Activated CD4-positive, alpha-beta T cell treated with anti-CD3 and anti-CD28 coated beads, Interleukin-2, amount 10 ng/mL, durations not matched to agents 24 days and 14 days (primary cell): Measurements from ENCODE around the gene DGKB. TPM values are rescaled to one million over a fixed set of nuclear protein-coding genes. Genes with fewer than 3 reads are reported as not detected.

Experiments used
- DNase-seq: peaks from one replicate; pipeline ENCODE4 v3.0.0; 2022
- H3K27ac Mint-ChIP-seq: one replicate; pipeline ENCODE4 v1.8.0; 2022; ENCODE audit warnings: mild to moderate bottlenecking, mixed read lengths
- H3K27me3 Mint-ChIP-seq: one replicate; pipeline ENCODE4 v1.8.0; 2022; ENCODE audit warnings: mixed read lengths
- H3K36me3 Mint-ChIP-seq: one replicate; pipeline ENCODE4 v1.8.0; 2022; ENCODE audit warnings: low read depth, mild to moderate bottlenecking, mixed read lengths
- H3K4me1 Mint-ChIP-seq: one replicate; pipeline ENCODE4 v1.8.0; 2021; ENCODE audit warnings: mixed read lengths
- H3K4me3 Mint-ChIP-seq: one replicate; pipeline ENCODE4 v1.8.0; 2022; ENCODE audit warnings: mild to moderate bottlenecking, moderate library complexity, mixed read lengths
- H3K9me3 Mint-ChIP-seq: one replicate; pipeline ENCODE4 v1.8.0; 2021; ENCODE audit warnings: mixed read lengths
- intact Hi-C: fragments of 100-400 bp; cut with micrococcal nuclease; formaldehyde crosslinking; loops from one replicate; pipeline ENCODE4 v1.15.1; 2023
- total RNA-seq: library from RNA; stranded (reverse); gene quantifications from 2 replicates; pipeline ENCODE4 v1.2.3, GENCODE V29; 2022

DGKB gene
- total RNA-seq, 1 donor from 2014 or later: not detected

- Mint-ChIP-seq H3K4me1 (no peaks in the 10 kb centered on the region), H3K27ac (no peak overlapping the region), H3K36me3 (no peaks in the 10 kb centered on the region), H3K4me3 (no peak overlapping the region), H3K9me3 (peaks cover 5% of the 10 kb centered on the region), H3K27me3 (no peaks in the 10 kb centered on the region)
- no peak for DNase-seq
- intact Hi-C loops: no loop called here
Measured at GRCh38 chr7:14850039-14850438, 52.5 kb downstream of the DGKB start.

- H3K36me3 Mint-ChIP-seq: no peaks in the 10 kb centered on the region
- intact Hi-C loops: no loop called here
- no peak overlapping the region for H3K4me3 Mint-ChIP-seq
- no peaks in the 10 kb centered on the region for H3K27me3 Mint-ChIP-seq
- H3K9me3 Mint-ChIP-seq: peaks cover 5% of the 10 kb centered on the region
- no peak overlapping the region for H3K27ac Mint-ChIP-seq
- H3K4me1 Mint-ChIP-seq: no peaks in the 10 kb centered on the region
- DNase-seq: no peak
Measured at GRCh38 chr7:14846405-14846804, 56.1 kb downstream of the DGKB start.

- H3K9me3 Mint-ChIP-seq: peaks cover 12% of the 10 kb centered on the region
- H3K27me3 Mint-ChIP-seq: no peaks in the 10 kb centered on the region
- no peak overlapping the region for H3K27ac Mint-ChIP-seq
Measured at GRCh38 chr7:14843755-14844154, 58.8 kb downstream of the DGKB start.

GRCh38 chr7:14842523-14842922, 60.0 kb downstream of the DGKB start:
- Mint-ChIP-seq H3K4me3 (no peak overlapping the region), H3K4me1 (no peaks in the 10 kb centered on the region), H3K9me3 (peaks cover 7% of the 10 kb centered on the region), H3K27me3 (no peaks in the 10 kb centered on the region), H3K36me3 (no peaks in the 10 kb centered on the region), H3K27ac (no peak overlapping the region)
- intact Hi-C loops: no loop called here
- no peak for DNase-seq

More at GRCh38 chr7:14843755-14844154, 58.8 kb downstream of the DGKB start:
- Mint-ChIP-seq H3K4me3 (no peak overlapping the region), H3K4me1 (no peaks in the 10 kb centered on the region), H3K36me3 (no peaks in the 10 kb centered on the region)
- DNase-seq: no peak
- intact Hi-C loops: no loop called here

GRCh38 chr7:14841869-14842268, 60.7 kb downstream of the DGKB start:
- H3K9me3 Mint-ChIP-seq: peaks cover 7% of the 10 kb centered on the region
- H3K36me3 Mint-ChIP-seq: no peaks in the 10 kb centered on the region
- H3K4me3 Mint-ChIP-seq: no peak overlapping the region
- intact Hi-C loops: no loop called here
- no peak overlapping the region for H3K27ac Mint-ChIP-seq
- no peak for DNase-seq
- no peaks in the 10 kb centered on the region for H3K27me3 Mint-ChIP-seq
- H3K4me1 Mint-ChIP-seq: no peaks in the 10 kb centered on the region

- no peaks in the 10 kb centered on the region for H3K4me1 Mint-ChIP-seq
- no peaks in the 10 kb centered on the region for H3K36me3 Mint-ChIP-seq
- intact Hi-C loops: no loop called here
Measured at GRCh38 chr7:14841086-14841485, 61.5 kb downstream of the DGKB start.

GRCh38 chr7:14839307-14839706, 63.2 kb downstream of the DGKB start:
- no peak overlapping the region for H3K27ac Mint-ChIP-seq
- intact Hi-C loops: no loop called here
- no peak for DNase-seq
- peaks cover 7% of the 10 kb centered on the region for H3K9me3 Mint-ChIP-seq
- no peaks in the 10 kb centered on the region for H3K27me3 Mint-ChIP-seq
- H3K4me3 Mint-ChIP-seq: no peak overlapping the region
- H3K4me1 Mint-ChIP-seq: no peaks in the 10 kb centered on the region
- no peaks in the 10 kb centered on the region for H3K36me3 Mint-ChIP-seq

More at GRCh38 chr7:14841086-14841485, 61.5 kb downstream of the DGKB start:
- H3K4me3 Mint-ChIP-seq: no peak overlapping the region
- H3K27me3 Mint-ChIP-seq: no peaks in the 10 kb centered on the region
- DNase-seq: no peak
- H3K9me3 Mint-ChIP-seq: peaks cover 7% of the 10 kb centered on the region
- H3K27ac Mint-ChIP-seq: no peak overlapping the region

GRCh38 chr7:14837216-14837615, 65.3 kb downstream of the DGKB start:
- Mint-ChIP-seq H3K36me3 (no peaks in the 10 kb centered on the region), H3K27ac (no peak overlapping the region), H3K4me3 (no peak overlapping the region), H3K9me3 (peaks cover 7% of the 10 kb centered on the region), H3K27me3 (no peaks in the 10 kb centered on the region), H3K4me1 (no peaks in the 10 kb centered on the region)
- no peak for DNase-seq
- intact Hi-C loops: no loop called here

- no peaks in the 10 kb centered on the region for H3K4me1 Mint-ChIP-seq
- no peak for DNase-seq
- H3K4me3 Mint-ChIP-seq: no peak overlapping the region
- peaks cover 7% of the 10 kb centered on the region for H3K9me3 Mint-ChIP-seq
- H3K36me3 Mint-ChIP-seq: no peaks in the 10 kb centered on the region
- intact Hi-C loops: no loop called here
- no peak overlapping the region for H3K27ac Mint-ChIP-seq
- H3K27me3 Mint-ChIP-seq: no peaks in the 10 kb centered on the region
Measured at GRCh38 chr7:14836571-14837189, 65.9 kb downstream of the DGKB start.

GRCh38 chr7:14836006-14836405, 66.5 kb downstream of the DGKB start:
- Mint-ChIP-seq H3K27me3 (no peaks in the 10 kb centered on the region), H3K4me1 (no peaks in the 10 kb centered on the region), H3K4me3 (no peak overlapping the region), H3K27ac (no peak overlapping the region), H3K9me3 (peaks cover 7% of the 10 kb centered on the region), H3K36me3 (no peaks in the 10 kb centered on the region)
- intact Hi-C loops: no loop called here
- DNase-seq: no peak

GRCh38 chr7:14835384-14835783, 67.2 kb downstream of the DGKB start:
- H3K4me1 Mint-ChIP-seq: no peaks in the 10 kb centered on the region
- H3K36me3 Mint-ChIP-seq: no peaks in the 10 kb centered on the region
- H3K9me3 Mint-ChIP-seq: peaks cover 4% of the 10 kb centered on the region
- DNase-seq: no peak
- no peak overlapping the region for H3K27ac Mint-ChIP-seq
- no peak overlapping the region for H3K4me3 Mint-ChIP-seq
- intact Hi-C loops: no loop called here
- no peaks in the 10 kb centered on the region for H3K27me3 Mint-ChIP-seq

- Mint-ChIP-seq H3K4me1 (no peaks in the 10 kb centered on the region), H3K4me3 (no peak overlapping the region), H3K9me3 (peaks cover under 1% of the 10 kb centered on the region), H3K27ac (no peak overlapping the region), H3K27me3 (no peaks in the 10 kb centered on the region), H3K36me3 (no peaks in the 10 kb centered on the region)
- no peak for DNase-seq
- intact Hi-C loops: no loop called here
Measured at GRCh38 chr7:14834883-14835282, 67.7 kb downstream of the DGKB start.

GRCh38 chr7:14834456-14834855, 68.1 kb downstream of the DGKB start:
- DNase-seq: no peak
- Mint-ChIP-seq H3K27me3 (no peaks in the 10 kb centered on the region), H3K4me3 (no peak overlapping the region), H3K36me3 (no peaks in the 10 kb centered on the region), H3K9me3 (no peaks in the 10 kb centered on the region), H3K27ac (no peak overlapping the region), H3K4me1 (no peaks in the 10 kb centered on the region)
- intact Hi-C loops: no loop called here

- H3K9me3 Mint-ChIP-seq: no peaks in the 10 kb centered on the region
- H3K36me3 Mint-ChIP-seq: no peaks in the 10 kb centered on the region
- no peak overlapping the region for H3K27ac Mint-ChIP-seq
- H3K27me3 Mint-ChIP-seq: no peaks in the 10 kb centered on the region
- intact Hi-C loops: no loop called here
- H3K4me1 Mint-ChIP-seq: no peaks in the 10 kb centered on the region
- DNase-seq: no peak
- H3K4me3 Mint-ChIP-seq: no peak overlapping the region
Measured at GRCh38 chr7:14833707-14834106, 68.8 kb downstream of the DGKB start.

GRCh38 chr7:14828053-14828452, 74.5 kb downstream of the DGKB start:
- Mint-ChIP-seq H3K4me3 (no peak overlapping the region), H3K36me3 (no peaks in the 10 kb centered on the region), H3K4me1 (no peaks in the 10 kb centered on the region), H3K9me3 (peaks cover 5% of the 10 kb centered on the region), H3K27me3 (no peaks in the 10 kb centered on the region), H3K27ac (no peak overlapping the region)
- no peak for DNase-seq
- intact Hi-C loops: no loop called here
